GM19099 (cell line): Measurements from ENCODE around the gene TRIM25.

Experiments
- POLR2A ChIP-seq: IDR thresholded peaks from 3 replicates; pipeline ENCODE4 v1.6.1; 2011; ENCODE audit warnings: low read depth; ENCODE audit not compliant: insufficient read length; ENCODE audit errors: extremely low read depth

Gene TRIM25

DNA sequence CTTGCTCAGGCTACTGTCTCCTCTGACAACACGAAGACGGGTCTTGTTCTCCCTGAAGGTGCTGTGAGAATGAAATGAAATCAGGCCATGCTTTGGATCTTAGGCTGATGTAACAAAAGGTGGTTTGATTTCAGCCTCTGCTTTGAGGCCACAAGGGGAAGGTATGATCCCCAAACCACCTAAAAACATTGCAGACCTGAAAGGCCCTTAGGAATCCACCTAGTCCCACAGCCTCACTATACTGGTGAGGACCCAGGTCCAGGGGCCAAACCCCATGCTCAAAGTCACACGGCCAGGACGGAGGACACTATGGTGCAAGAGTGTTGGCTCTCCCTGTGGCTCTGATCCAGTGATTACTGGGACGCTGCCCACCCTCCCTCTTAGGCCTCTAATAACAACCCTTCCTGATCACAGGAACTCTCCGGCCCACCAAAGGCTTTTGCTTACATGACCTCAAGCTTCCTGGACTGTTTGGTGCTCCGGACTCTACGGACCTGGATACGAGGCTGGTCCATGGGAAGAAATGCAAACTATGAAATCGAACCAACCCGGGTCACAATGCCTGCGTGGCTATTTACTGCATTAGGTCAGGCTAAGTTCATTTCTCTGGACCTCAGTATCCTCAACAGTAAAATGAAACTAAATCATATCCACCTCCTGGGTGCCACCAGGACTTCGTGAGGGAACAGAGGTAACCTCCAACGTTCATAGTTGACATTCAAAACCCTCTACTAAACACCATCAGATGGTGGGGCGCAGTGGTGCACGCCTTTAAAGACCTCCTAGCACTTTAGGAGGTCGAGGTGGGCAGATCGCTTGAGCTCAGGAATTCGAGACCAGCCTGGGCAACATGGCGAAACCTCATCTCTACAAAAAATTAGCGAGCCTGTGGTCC, 1.5 kb downstream of the TRIM25 start:
- TF ChIP-seq POLR2A, result no peak

DNA sequence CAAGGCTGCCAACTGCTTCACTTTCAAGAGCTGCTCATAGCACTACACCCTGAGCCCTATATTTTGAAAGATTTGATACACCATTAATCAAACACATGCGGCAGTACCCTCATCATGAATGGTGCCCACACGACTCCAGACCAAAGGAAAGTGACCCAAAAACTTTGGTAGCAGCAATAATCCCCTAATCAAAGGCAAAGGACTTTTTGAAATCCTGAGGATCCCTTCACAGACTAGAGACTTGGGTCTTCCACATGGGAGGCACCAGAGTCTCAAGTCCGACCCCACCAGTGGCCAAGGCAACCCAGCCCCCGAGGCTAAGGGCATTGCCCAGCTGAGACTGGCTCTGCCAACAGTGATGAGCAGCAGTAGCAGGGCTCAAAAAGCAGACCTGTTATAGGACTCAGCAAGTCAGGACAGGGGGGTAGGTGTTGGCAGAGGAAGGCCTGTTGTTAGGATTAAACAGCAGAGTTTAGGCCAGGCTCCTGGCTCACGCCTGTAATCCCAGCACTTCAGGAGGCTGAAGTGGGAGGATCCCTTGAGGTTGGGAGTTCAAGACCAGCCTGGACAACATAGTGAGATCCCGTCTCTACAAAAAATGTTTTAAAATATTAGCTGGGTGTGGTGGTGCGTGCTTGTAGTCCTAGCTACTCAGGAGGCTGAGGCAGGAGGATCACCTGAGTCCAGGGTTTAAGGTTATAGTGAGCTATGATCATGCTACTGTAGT, 3.2 kb downstream of the TRIM25 start:
- TF ChIP-seq POLR2A, result no peak

DNA sequence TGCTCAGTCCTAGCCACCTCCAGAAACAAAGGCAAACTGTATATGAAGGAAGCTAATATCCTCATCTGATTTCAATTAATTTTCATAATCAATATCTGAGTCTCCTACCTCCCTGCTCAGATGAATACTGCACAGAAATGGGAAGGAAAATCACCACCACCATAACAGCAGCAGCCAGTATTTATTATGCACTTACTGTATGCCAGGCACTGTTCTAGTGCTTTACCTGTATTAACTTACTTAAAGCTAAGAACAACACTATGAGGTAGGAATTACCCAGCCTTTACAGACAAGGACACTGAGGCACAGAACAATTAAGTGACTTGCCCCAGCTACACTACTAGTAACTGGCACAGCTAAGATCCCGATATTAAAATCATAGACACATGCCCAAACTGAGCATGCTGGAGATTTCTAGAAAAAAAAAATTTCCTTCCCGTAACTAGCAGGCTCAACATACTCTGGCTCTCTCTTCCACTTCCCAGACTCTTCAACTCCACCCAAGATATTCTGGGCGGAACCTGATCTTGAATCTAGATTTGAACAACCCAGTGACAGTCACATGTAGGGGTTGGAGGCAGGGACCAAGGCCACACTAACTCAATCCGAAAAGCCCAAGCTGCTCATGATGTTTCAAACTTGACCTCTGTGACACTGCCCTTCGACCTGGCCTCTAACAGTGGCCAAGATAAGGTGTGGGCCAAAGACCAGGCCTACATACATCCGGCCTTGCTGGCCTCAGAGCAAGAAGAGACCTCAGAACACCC, 3.9 kb downstream of the TRIM25 start:
- no peak for TF ChIP-seq POLR2A

DNA sequence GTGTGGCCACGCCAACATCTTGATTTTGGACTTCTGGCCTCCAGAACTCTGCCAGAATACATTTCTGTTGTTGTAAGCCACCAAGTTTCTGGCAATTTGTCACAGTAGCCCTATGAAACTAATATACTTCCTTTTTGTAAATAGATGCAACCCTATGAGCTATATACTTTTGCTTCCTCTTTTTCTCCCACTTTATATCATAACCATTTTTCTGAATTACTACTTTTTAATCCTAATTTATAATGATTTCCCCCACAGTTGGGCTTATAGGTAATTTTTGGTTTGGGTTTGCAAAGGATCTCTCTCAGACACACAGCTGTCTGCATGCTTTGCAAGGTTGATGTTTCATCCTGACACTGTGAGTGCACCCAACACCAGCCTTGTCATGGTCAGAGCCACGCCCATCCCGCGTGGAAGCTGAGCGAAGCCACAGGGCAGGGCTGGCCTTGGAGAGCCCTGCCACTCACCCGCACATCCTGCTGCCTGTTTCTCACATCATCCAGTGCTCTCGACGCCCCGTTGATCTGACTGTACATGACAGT, 5.8 kb downstream of the TRIM25 start:
- no peak for TF ChIP-seq POLR2A

DNA sequence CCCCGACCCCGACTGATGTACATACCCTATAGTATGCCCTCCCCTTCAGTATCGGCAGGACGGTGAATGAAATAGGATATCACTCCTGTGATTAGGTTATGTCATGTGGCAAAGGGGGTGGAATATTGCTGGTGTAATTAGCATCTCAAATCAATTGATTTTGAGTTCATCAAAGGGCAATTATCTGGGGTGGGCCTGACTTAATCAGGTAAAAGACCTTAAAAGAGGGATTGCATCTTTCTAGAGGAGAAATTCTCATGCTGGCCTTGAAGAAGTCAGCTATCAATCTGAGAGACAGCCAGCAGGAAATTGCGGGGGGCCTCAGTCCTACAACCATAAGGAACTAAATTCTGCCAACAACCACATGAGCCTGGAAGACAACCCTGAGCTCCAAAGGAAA, 10.3 kb downstream of the TRIM25 start:
- TF ChIP-seq POLR2A, result no peak

DNA sequence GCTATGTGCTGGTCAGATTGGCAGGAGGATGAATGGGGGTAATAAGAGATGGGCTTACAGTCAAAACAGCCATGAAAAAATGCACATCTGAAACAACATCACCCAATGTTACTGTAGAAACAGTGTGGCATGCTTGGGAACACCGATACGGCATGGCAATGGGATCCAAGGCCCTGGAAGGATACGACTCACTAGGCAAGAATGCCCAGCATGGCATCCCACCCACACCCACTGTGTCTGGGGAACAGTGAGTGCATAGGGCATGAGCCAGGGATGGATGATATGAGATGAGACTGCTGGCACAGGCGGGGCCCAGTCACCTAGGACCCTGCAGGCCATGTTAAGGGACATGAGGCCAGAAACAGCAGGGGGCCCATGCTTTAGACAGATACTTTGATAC, 11.5 kb downstream of the TRIM25 start:
- no peak for TF ChIP-seq POLR2A

DNA sequence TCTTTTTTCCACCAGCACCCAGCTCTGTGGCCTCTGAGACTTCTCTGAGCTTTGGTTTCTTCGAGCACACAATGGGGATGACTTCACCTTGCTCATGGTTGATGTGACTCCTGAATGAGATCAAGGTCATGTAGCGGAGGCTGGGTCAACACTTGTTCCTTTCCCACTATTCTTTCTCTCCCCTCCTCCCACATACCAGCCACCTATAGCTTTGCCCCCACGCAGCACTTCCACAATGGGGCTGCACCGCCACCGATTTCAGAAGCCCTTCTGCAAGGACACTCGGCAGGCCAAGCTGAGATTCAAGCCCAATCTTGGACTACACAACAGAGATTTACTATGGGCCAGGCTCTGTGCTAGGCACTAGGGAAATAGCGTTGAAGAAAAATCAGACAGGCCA, 14.4 kb downstream of the TRIM25 start:
- no peak for TF ChIP-seq POLR2A

DNA sequence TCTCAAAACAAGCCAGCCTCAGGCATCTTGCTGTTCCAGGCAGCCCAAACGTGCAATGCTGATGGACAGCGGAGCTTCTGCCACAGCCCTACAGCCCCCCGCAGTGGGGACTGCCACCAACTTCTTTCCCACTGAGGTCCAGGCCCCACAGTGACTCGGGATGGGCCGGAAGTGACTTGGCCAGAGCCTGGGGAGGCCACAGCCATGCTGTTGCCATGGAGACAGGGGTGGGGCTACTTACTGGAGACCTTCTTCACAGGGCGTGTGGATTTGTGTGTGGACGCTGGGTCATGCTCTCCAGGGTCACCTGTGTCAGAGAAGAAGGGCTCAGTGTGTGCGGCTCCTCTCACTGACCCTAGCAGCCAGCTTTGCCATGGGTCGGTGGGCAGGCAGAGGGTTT, 15.0 kb downstream of the TRIM25 start:
- no peak for TF ChIP-seq POLR2A

DNA sequence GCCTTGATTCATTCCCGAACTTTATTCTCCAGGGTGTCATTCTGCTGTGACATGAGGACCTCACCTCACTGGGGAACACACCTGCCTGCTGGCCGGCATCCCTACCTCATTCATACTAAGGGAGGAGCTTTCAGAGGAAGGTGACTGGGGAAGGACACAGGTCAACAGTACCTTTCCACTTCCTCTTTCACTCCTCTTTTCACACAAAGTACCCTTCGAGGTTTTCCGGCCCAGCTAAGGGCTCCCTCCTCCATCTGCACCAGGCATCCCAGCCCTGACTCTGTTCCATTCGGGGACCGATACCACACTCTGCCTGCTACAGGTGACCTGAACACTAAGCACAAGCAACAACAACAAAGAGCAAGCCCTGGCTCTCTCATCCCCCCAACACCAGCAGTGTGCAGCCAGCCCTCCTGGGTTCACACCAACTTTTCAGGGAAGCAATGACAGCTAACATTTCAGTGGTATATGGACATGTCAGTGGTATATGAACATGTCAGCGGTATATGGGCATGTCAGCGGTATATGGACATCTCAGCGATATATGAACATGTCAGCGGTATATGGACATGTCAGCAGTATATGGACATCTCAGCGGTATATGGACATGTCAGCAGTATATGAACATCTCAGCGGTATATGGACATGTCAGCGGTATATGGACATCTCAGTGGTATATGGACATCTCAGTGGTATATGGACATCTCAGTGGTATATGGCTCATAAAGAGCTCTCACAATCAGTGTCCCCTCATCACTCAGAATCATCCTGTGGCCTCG, 16.0 kb downstream of the TRIM25 start:
- TF ChIP-seq POLR2A, result no peak

DNA sequence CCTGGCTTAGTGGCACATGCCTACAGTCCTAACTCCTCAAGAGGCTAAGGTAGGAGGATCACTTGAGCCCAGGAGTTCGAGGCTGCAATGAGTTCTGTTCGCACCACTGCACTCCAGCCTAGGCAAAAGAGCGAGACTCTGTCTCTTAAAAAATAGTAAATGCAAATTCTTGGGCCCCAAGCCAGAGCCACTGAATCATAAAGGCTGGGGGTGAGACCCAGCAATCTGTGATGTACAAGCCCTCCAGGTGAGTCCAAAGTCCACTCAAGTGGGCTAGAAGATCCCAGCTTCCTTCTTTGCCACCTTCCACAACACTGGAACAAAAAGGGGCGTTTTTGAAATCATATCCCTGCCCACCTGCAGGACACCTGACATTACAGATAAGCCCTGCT, 16.9 kb downstream of the TRIM25 start:
- no peak for TF ChIP-seq POLR2A

DNA sequence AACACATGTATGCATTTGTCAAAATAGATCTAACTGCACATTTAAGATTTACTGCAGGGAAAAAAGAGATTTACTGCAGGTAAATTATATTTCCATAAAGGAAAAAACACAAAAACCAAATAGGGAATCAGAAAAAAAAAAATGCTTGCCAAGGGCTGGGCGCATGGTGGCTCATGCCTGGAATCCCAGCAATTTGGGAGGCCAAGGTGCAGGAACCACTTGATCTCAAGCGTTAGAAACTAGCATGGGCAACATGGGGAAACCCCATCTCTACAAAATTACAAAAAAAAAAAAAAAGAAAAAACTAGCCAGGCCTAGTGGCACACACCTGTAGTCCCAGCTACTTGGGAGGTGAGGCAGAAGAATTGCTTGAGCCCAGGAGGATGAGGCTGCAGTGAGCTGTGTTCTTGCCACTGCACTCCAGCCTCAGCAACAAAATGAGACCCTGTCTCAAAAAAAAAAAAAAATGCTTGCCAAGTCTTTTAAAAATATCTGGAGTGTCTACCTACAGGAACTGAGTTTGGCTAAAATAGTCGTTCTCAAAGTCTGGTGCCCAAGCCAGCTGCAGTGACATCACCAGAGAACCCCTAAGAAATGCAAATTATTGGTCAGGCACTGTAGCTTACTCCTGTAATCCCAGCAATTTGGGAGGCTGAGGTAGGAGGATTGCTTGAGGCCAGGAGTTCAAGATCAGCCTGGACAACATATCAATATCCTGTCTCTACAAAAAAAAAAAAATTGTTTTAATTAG, 17.5 kb downstream of the TRIM25 start:
- no peak for TF ChIP-seq POLR2A

DNA sequence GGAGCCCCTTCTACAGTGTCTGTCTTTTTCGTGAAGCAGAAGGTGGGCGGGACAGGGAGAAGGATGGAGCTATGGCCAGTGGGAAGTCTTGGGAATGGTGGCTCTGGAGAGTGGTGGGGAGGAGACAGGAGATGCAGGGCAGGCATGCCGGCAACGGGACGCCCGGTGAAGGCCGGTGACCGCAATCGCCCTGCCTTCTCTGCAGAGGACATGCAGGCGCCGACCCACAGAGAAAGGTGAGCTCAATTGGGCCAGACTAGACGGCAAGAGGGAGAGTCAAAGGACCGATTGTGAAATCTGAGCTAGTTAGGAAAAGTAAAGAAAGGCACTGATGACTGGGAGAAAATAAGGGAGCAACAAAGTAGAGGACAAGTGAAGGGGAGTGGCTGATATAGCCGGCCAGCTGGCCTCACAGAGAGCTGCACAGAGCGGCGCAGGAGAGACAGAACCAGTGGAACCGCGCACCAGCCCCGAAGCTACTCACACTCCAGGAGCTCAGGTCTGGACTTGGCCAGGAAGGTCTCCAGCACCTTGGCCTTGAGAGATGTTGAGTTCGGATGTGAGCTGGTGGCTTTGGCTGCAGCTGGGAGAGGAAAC, 18.9 kb downstream of the TRIM25 start:
- no peak for TF ChIP-seq POLR2A

DNA sequence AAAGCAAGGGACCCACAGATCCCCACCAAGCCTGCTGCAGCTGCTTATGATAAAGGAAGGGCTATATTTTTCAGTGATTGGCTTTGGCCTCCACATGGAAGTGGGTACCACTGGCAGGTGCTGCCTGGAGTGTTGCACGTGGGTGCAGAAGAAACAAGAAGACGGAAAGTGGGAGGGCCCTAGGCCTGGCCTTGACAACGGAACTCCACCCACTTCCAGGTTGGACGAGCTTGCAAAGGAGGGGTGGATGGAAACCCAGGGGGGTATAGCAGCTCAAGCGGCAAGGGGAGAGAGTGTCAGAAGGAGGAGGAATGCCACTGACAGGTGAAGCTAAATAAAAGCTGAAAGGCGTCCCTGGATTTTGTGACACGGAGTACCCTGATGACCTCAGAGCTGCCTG, 20.3 kb downstream of the TRIM25 start:
- no peak for TF ChIP-seq POLR2A
